H1 (cell line): Measurements from ENCODE around the gene EXOSC6.

ENCODE experiments used
- CBX8 ChIP-seq: fragments of 300-800, 300-1000 bp; sonication (generic); IDR thresholded peaks from 2 replicates; pipeline ENCODE4 v1.7.1; 2016; ENCODE audit warnings: low read depth, low read length, borderline replicate concordance
- CHD2 ChIP-seq: IDR thresholded peaks from 2 replicates; pipeline ENCODE4 v1.6.1; 2012; ENCODE audit warnings: low read length, improper control_type of control experiment
- CTCF ChIP-seq, 3 experiments: IDR thresholded peaks; 1 replicate in 2 of 3; 2 replicates in 1 of 3; pipeline versions ENCODE4 v1.5.1 to v1.6.1; 2011; ENCODE audit warnings: low read length in 3 of 3, mild to moderate bottlenecking in 3 of 3, inconsistent platforms in 2 of 3, low read depth in 1 of 3, moderate library complexity in 1 of 3; ENCODE audit not compliant: insufficient read depth in 1 of 3; ENCODE audit errors: control extremely low read depth in 1 of 3
- EP300 ChIP-seq, 2 experiments: IDR thresholded peaks; 1 replicate in 1 of 2; 2 replicates in 1 of 2; pipeline ENCODE4 v1.6.1; 2011 to 2012; ENCODE audit warnings: low read depth in 2 of 2, low read length in 2 of 2, mild to moderate bottlenecking in 2 of 2, borderline replicate concordance in 1 of 2, inconsistent platforms in 1 of 2, moderate library complexity in 1 of 2
- TAF1 ChIP-seq: IDR thresholded peaks from 2 replicates; pipeline ENCODE4 v1.6.1; 2011; ENCODE audit warnings: mild to moderate bottlenecking, low read depth, low read length

- TF ChIP-seq CTCF (IDR thresholded peaks at IDR 0.05; ENCODE audit: control extremely low read depth in 1 of 3, insufficient read depth in 1 of 3, low read depth in 1 of 3, low read length in 3 of 3) = no peak
- no peak for TF ChIP-seq CBX8
- no peak for TF ChIP-seq EP300 (IDR thresholded peaks at IDR 0.05; ENCODE audit: borderline replicate concordance in 1 of 2, low read depth in 2 of 2, low read length in 2 of 2)
- TF ChIP-seq TAF1 = no peak
- TF ChIP-seq CHD2 = no peak
These were observed 49.4 kb upstream of the EXOSC6 start for GRCh38 chr16:70301121-70301520.
